GM12864 (cell line): ENCODE results near the gene ADAMTS16.

Source experiments
- DNase-seq: peaks from one replicate; pipeline ENCODE4 v3.0.0-alpha.2; 2011; ENCODE audit warnings: low read depth
- H3K4me3 ChIP-seq: 2 replicates; pipeline ENCODE4 v1.5.1; 2011; ENCODE audit warnings: mild to moderate bottlenecking, low read depth, low read length, control low read depth
- CTCF ChIP-seq: IDR thresholded peaks from 2 replicates; pipeline ENCODE4 v1.5.1; 2011; ENCODE audit warnings: low read depth, mild to moderate bottlenecking, moderate library complexity, low read length, control low read depth, inconsistent platforms; ENCODE audit errors: missing control alignments

ADAMTS16 gene

GRCh38 chr5:5105531-5105930 lies 34.6 kb upstream of the ADAMTS16 start:
- H3K4me3 ChIP-seq, result no peak overlapping the region
- no peak for DNase-seq
- no peak for TF ChIP-seq CTCF

GRCh38 chr5:5116956-5117355 lies 23.2 kb upstream of the ADAMTS16 start:
- no peak for TF ChIP-seq CTCF
- no peak overlapping the region for H3K4me3 ChIP-seq
- DNase-seq, result no peak

GRCh38 chr5:5122776-5123175 lies 17.4 kb upstream of the ADAMTS16 start:
- H3K4me3 ChIP-seq, result no peak overlapping the region
- no peak for TF ChIP-seq CTCF

GRCh38 chr5:5124231-5124630 lies 15.9 kb upstream of the ADAMTS16 start:
- no peak overlapping the region for H3K4me3 ChIP-seq
- no peak for TF ChIP-seq CTCF
- DNase-seq, result no peak

More at GRCh38 chr5:5122776-5123175, 17.4 kb upstream of the ADAMTS16 start:
- no peak for DNase-seq

GRCh38 chr5:5126444-5126843 lies 13.7 kb upstream of the ADAMTS16 start:
- DNase-seq, result no peak
- no peak overlapping the region for H3K4me3 ChIP-seq
- TF ChIP-seq CTCF, result no peak

GRCh38 chr5:5128766-5129165 lies 11.4 kb upstream of the ADAMTS16 start:
- TF ChIP-seq CTCF, result no peak
- no peak overlapping the region for H3K4me3 ChIP-seq
- no peak for DNase-seq

GRCh38 chr5:5132234-5132633 lies 7.9 kb upstream of the ADAMTS16 start:
- no peak for DNase-seq
- no peak for TF ChIP-seq CTCF
- no peak overlapping the region for H3K4me3 ChIP-seq
